Measurements from ENCODE around the gene INMT. TPM values are rescaled to one million over a fixed set of nuclear protein-coding genes. Genes with fewer than 3 reads are reported as not detected.

Gene INMT
- total RNA-seq, 2 donors from 2014 or later = 30.4 to 48.1 TPM

GRCh38 chr7:30733216-30733615 lies 18.7 kb upstream of the INMT start:
- intact Hi-C loops (cut with DNase I) = no loop called here
- ATAC-seq (no peak), DNase-seq (no peak)
- Histone ChIP-seq H3K9me3 (no peaks in the 10 kb centered on the region), H3K4me1 (no peaks in the 10 kb centered on the region), H3K27ac (no peak overlapping the region), H3K36me3 (replicated peaks in 1 of 2; ENCODE audit: insufficient read depth in 1 of 2, low read depth in 2 of 2) (no peaks in the 10 kb centered on the region), H3K27me3 (no peaks in the 10 kb centered on the region), H3K4me3 (no peak overlapping the region)
- TF ChIP-seq POLR2A (IDR thresholded peaks at IDR 0.05) (no peak), CTCF (IDR thresholded peaks at IDR 0.05) (no peak)
- 94 to 98% methylated on average over 5 to 6 of the region's 6 CpGs for WGBS, 2 donors

GRCh38 chr7:30733691-30734090 lies 18.2 kb upstream of the INMT start:
- ATAC-seq = no peak
- Histone ChIP-seq H3K4me3 (no peak overlapping the region), H3K27me3 (no peaks in the 10 kb centered on the region), H3K36me3 (replicated peaks in 1 of 2; ENCODE audit: insufficient read depth in 1 of 2, low read depth in 2 of 2) (no peaks in the 10 kb centered on the region), H3K4me1 (no peaks in the 10 kb centered on the region), H3K27ac (no peak overlapping the region), H3K9me3 (no peaks in the 10 kb centered on the region)
- TF ChIP-seq CTCF (IDR thresholded peaks at IDR 0.05) (no peak), POLR2A (IDR thresholded peaks at IDR 0.05) (no peak)
- 93 to 95% methylated on average over 8 to 11 of the region's 11 CpGs for whole genome bisulfite sequencing, 2 donors
- DNase-seq = no peak
- intact Hi-C loops (cut with DNase I) = no loop called here

GRCh38 chr7:30734497-30734896 lies 17.4 kb upstream of the INMT start:
- DNase-seq (no peak), ATAC-seq (no peak)
- Histone ChIP-seq H3K27ac (no peak overlapping the region), H3K9me3 (no peaks in the 10 kb centered on the region), H3K4me1 (no peaks in the 10 kb centered on the region), H3K4me3 (no peak overlapping the region), H3K36me3 (replicated peaks in 1 of 2; ENCODE audit: insufficient read depth in 1 of 2, low read depth in 2 of 2) (no peaks in the 10 kb centered on the region), H3K27me3 (no peaks in the 10 kb centered on the region)
- TF ChIP-seq CTCF (IDR thresholded peaks at IDR 0.05) (no peak), POLR2A (IDR thresholded peaks at IDR 0.05) (no peak)
- 80 to 89% methylated on average over 7 of the region's 7 CpGs for WGBS, 2 donors
- intact Hi-C loops (cut with DNase I) = no loop called here

- TF ChIP-seq POLR2A (IDR thresholded peaks at IDR 0.05) = no peak
- TF ChIP-seq CTCF (IDR thresholded peaks at IDR 0.05) = no peak
- H3K27me3 ChIP-seq = no peaks in the 10 kb centered on the region
- WGBS, 2 donors = 93 to 96% methylated on average over 3 of the region's 3 CpGs
- ATAC-seq (no peak), DNase-seq (no peak)
- H3K36me3 ChIP-seq (replicated peaks in 1 of 2; ENCODE audit: insufficient read depth in 1 of 2, low read depth in 2 of 2) = no peaks in the 10 kb centered on the region
- intact Hi-C loops (cut with DNase I) = no loop called here
- H3K4me1 ChIP-seq = no peaks in the 10 kb centered on the region
- no peak overlapping the region for H3K4me3 ChIP-seq
- no peak overlapping the region for H3K27ac ChIP-seq
- H3K9me3 ChIP-seq = no peaks in the 10 kb centered on the region
These were observed 16.3 kb upstream of the INMT start for GRCh38 chr7:30735631-30736030.

- Histone ChIP-seq H3K4me1 (no peaks in the 10 kb centered on the region), H3K27ac (no peak overlapping the region), H3K4me3 (no peak overlapping the region), H3K36me3 (replicated peaks in 1 of 2; ENCODE audit: insufficient read depth in 1 of 2, low read depth in 2 of 2) (no peaks in the 10 kb centered on the region), H3K9me3 (no peaks in the 10 kb centered on the region), H3K27me3 (no peaks in the 10 kb centered on the region)
- DNase-seq = no peak
- TF ChIP-seq POLR2A (IDR thresholded peaks at IDR 0.05) (no peak), CTCF (IDR thresholded peaks at IDR 0.05) (no peak)
- no peak for ATAC-seq
- WGBS, 2 donors = 80 to 91% methylated on average over 4 of the region's 4 CpGs
- intact Hi-C loops (cut with DNase I) = no loop called here
These were observed 15.6 kb upstream of the INMT start for GRCh38 chr7:30736291-30736690.

Measured in body of pancreas (tissue), 4 donors.